ENCODE data around the gene GAS1.

GAS1 gene

DNA sequence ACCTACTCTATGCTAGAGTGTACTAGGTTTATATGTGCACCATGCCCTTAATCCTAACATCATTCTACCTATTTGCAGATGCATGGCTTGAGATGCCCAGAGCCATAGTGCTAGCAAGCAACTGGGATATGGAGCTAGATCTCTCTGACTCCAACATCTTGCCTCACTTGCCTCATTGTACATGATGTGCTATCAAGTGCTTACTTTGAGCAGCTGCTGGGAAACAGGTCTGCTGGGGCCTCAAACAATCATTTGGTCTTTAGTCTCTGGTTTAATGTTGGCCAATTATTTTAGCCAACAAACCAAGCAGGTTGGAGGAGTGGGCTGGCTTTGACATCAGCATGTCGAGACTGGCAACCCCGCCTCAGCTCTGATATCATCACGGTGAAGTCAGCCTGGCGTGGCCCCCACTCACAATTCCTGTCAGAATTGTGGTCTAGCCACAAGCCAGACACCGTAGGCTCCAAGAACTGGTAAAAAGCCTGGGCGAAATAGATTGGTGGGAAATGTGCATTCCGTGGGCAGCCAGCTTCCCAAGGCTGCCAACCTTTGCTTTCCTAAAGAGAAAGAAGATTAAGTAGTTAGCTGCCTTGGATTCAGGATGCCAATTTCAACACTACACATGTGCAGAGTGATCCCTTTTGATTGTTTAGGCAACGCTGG lies 21.1 kb upstream of the GAS1 start:
- no peak for DNase-seq (ENCODE audit: low spot score)
- TF ChIP-seq, protein P1, sequence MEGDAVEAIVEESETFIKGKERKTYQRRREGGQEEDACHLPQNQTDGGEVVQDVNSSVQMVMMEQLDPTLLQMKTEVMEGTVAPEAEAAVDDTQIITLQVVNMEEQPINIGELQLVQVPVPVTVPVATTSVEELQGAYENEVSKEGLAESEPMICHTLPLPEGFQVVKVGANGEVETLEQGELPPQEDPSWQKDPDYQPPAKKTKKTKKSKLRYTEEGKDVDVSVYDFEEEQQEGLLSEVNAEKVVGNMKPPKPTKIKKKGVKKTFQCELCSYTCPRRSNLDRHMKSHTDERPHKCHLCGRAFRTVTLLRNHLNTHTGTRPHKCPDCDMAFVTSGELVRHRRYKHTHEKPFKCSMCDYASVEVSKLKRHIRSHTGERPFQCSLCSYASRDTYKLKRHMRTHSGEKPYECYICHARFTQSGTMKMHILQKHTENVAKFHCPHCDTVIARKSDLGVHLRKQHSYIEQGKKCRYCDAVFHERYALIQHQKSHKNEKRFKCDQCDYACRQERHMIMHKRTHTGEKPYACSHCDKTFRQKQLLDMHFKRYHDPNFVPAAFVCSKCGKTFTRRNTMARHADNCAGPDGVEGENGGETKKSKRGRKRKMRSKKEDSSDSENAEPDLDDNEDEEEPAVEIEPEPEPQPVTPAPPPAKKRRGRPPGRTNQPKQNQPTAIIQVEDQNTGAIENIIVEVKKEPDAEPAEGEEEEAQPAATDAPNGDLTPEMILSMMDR (IDR thresholded peaks at IDR 0.05; ENCODE audit: extremely low read depth, insufficient read depth, missing control alignments) = no peak
- in situ Hi-C loops (cut with MboI; ENCODE audit: low pct_unique_long_range_greater_than_20kb, low sequenced_read_pairs, unreplicated experiment) = no loop called here

GRCh38 chr9:86966852-86967511 lies 19.7 kb upstream of the GAS1 start:
- TF ChIP-seq, protein P1 (IDR thresholded peaks at IDR 0.05; ENCODE audit: extremely low read depth, insufficient read depth, missing control alignments) = no peak
- in situ Hi-C loops (cut with MboI; ENCODE audit: low pct_unique_long_range_greater_than_20kb, low sequenced_read_pairs, unreplicated experiment) = no loop called here
- no peak for DNase-seq (ENCODE audit: low spot score)

GRCh38 chr9:86965636-86966395 lies 18.5 kb upstream of the GAS1 start:
- in situ Hi-C loops (cut with MboI; ENCODE audit: low pct_unique_long_range_greater_than_20kb, low sequenced_read_pairs, unreplicated experiment) = no loop called here
- TF ChIP-seq, protein P1 (IDR thresholded peaks at IDR 0.05; ENCODE audit: extremely low read depth, insufficient read depth, missing control alignments) = no peak
- no peak for DNase-seq (ENCODE audit: low spot score)

DNA sequence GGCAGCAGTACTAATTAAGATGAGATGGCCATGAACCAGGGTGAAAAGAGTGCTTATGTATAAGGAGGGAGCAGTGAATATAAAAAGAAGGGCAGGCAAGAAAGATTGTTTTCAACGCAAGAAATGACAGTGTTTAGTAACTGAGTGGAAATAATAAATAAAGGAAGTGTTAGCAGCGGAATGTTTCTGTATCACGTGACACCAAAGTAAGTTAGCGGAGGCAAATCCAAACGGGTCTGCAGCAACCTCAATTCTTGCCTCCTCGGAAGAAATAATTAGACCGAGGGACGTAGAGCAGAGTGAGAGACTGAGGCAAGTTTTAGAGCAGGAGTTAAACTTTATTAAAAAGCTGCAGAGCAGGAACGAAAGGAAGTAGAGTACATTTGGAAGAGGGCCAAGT lies 15.4 kb upstream of the GAS1 start:
- TF ChIP-seq, protein P1 (IDR thresholded peaks at IDR 0.05; ENCODE audit: extremely low read depth, insufficient read depth, missing control alignments) = no peak
- in situ Hi-C loops (cut with MboI; ENCODE audit: low pct_unique_long_range_greater_than_20kb, low sequenced_read_pairs, unreplicated experiment) = no loop called here
- no peak for DNase-seq (ENCODE audit: low spot score)

DNA sequence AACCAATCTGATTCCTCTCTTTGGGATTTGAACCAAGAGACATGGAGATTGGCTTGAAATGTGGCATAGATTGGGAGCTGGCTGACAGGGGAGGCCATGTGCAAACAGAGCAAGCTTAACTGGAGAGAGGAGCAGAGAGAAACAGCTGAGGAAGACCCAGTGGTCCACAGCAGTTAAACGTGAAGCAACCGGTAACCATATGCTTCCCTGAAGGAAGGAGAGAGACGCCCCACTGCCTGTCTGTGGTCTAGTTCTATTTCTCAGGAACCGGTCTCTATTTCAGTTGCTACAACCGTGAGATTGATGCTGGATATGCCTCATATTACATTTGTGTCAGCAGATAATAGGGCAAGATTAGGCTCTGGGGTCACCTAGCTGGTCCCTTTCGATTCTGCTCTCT lies 13.6 kb upstream of the GAS1 start:
- TF ChIP-seq, protein P1 (IDR thresholded peaks at IDR 0.05; ENCODE audit: extremely low read depth, insufficient read depth, missing control alignments) = no peak
- no peak for DNase-seq (ENCODE audit: low spot score)
- in situ Hi-C loops (cut with MboI; ENCODE audit: low pct_unique_long_range_greater_than_20kb, low sequenced_read_pairs, unreplicated experiment) = no loop called here

DNA sequence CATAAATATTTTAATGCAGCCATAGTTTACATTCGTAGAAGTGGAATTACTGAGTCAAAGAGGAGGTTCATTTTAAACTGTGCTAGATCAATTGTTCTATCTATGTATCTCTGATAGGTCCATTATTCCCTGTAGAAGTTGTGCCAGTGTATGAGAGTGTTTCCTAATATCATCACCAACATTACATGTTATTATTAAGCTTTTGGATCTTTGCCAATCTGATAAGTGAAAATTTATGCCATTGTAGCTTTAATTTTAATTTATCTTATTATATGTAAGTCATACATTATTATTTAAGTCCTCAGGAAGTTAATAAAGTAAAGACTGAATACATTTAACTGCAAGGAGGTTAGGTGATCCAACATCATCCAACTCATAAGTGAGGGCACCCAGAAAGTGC lies 10.9 kb upstream of the GAS1 start:
- TF ChIP-seq, protein P1 (IDR thresholded peaks at IDR 0.05; ENCODE audit: extremely low read depth, insufficient read depth, missing control alignments) = no peak
- in situ Hi-C loops (cut with MboI; ENCODE audit: low pct_unique_long_range_greater_than_20kb, low sequenced_read_pairs, unreplicated experiment) = no loop called here
- DNase-seq (ENCODE audit: low spot score) = no peak
